MM.1S (cell line): Measurements from ENCODE around the gene WNK2.

Experiments used
- DNase-seq: peaks from one replicate; pipeline ENCODE4 v3.0.0-alpha.2; 2015
- H2AFZ ChIP-seq: fragments of 300-600 bp; sonication (generic); 2 replicates; pipeline ENCODE4 v1.6.0; 2016; ENCODE audit warnings: antibody characterized with exemption, low read length
- H3F3A ChIP-seq: fragments of 300-600 bp; sonication (generic); 2 replicates; pipeline ENCODE4 v1.6.1; 2016; ENCODE audit warnings: mild to moderate bottlenecking, antibody characterized with exemption, low read length, moderate library complexity, mixed read lengths; ENCODE audit not compliant: insufficient read depth
- H3K27ac ChIP-seq: fragments of 300-600 bp; sonication (generic); 2 replicates; pipeline ENCODE4 v1.5.1; 2016; ENCODE audit warnings: mild to moderate bottlenecking, low read length
- H3K27me3 ChIP-seq: fragments of 300-600 bp; sonication (generic); replicated peaks from 2 replicates; pipeline ENCODE4 v1.6.0; 2016; ENCODE audit warnings: low read length; ENCODE audit not compliant: insufficient read depth
- H3K36me3 ChIP-seq: fragments of 300-600 bp; sonication (generic); replicated peaks from 2 replicates; pipeline ENCODE4 v1.6.1; 2016; ENCODE audit warnings: mild to moderate bottlenecking, low read length, mixed read lengths; ENCODE audit not compliant: insufficient read depth
- H3K4me1 ChIP-seq: fragments of 300-600 bp; sonication (generic); 2 replicates; pipeline ENCODE4 v1.6.1; 2016; ENCODE audit warnings: low read length, mixed read lengths
- H3K4me2 ChIP-seq: fragments of 300-600 bp; sonication (generic); 2 replicates; pipeline ENCODE4 v1.6.0; 2016; ENCODE audit warnings: low read depth, low read length
- H3K4me3 ChIP-seq: fragments of 300-600 bp; sonication (generic); 2 replicates; pipeline ENCODE4 v1.5.1; 2016; ENCODE audit warnings: low read length, mixed read lengths
- H3K79me2 ChIP-seq: fragments of 300-600 bp; sonication (generic); 2 replicates; pipeline ENCODE4 v1.6.1; 2016; ENCODE audit warnings: mixed run types, low read length, mixed read lengths
- H3K9ac ChIP-seq: fragments of 300-600 bp; sonication (generic); 2 replicates; pipeline ENCODE4 v1.6.1; 2016; ENCODE audit warnings: low read length, mixed read lengths
- H3K9me2 ChIP-seq: fragments of 300-600 bp; sonication (generic); replicated peaks from 2 replicates; pipeline ENCODE4 v1.6.1; 2016; ENCODE audit warnings: mild to moderate bottlenecking, low read length, mixed read lengths; ENCODE audit not compliant: insufficient read depth
- H3K9me3 ChIP-seq: fragments of 300-600 bp; sonication (generic); replicated peaks from 2 replicates; pipeline ENCODE4 v1.6.1; 2016; ENCODE audit warnings: mild to moderate bottlenecking, low read length, mixed read lengths; ENCODE audit not compliant: insufficient read depth
- H4K20me1 ChIP-seq: fragments of 300-600 bp; sonication (generic); 2 replicates; pipeline ENCODE4 v1.6.1; 2016; ENCODE audit warnings: mild to moderate bottlenecking, low read length, moderate library complexity, mixed read lengths; ENCODE audit not compliant: insufficient read depth
- EZH2 ChIP-seq: fragments of 300-600 bp; sonication (generic); optimal IDR thresholded peaks from 2 replicates; pipeline ENCODE3; 2017; ENCODE audit warnings: low read depth, mild to moderate bottlenecking, antibody characterized with exemption, low read length, mixed read lengths
- EZH2phosphoT487 ChIP-seq: fragments of 300-600 bp; sonication (generic); IDR thresholded peaks from 2 replicates; pipeline ENCODE4 v1.6.1; 2018; ENCODE audit warnings: antibody characterized with exemption, low read length
- TF ChIP-seq, protein P1 (sequence below): fragments of 300-600 bp; sonication (generic); IDR thresholded peaks from 2 replicates; pipeline ENCODE4 v1.5.1; 2016; ENCODE audit warnings: antibody characterized with exemption, low read length, mixed read lengths

The WNK2 gene

GRCh38 chr9:93254806-93255493, 71.0 kb downstream of the WNK2 start:
- no peak overlapping the region for H3K27ac ChIP-seq
- DNase-seq, result no peak

DNA sequence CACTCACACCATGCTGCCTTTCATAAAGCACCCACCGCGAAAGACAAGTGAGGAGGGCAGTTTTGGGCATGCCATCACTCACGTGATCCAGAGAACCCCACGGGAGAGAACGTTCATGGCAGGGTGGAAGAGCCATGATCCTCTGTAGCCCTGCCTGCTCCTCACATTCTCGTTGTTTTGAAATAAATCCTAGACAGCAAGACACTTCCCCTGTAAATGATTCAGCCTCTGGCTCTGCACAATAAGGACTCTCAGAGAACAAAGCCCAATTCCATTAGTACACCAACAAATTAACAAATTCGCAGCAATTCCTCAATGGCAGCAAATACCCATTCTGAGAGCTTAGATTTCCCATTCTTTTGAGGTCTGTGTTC, 71.5 kb downstream of the WNK2 start:
- H3K9me2 ChIP-seq, result no peaks in the 10 kb centered on the region
- H3K9me3 ChIP-seq, result no peaks in the 10 kb centered on the region
- H3K27ac ChIP-seq, result no peak overlapping the region
- H3K36me3 ChIP-seq, result no peaks in the 10 kb centered on the region
- no peak overlapping the region for H2AFZ ChIP-seq
- no peak overlapping the region for H3K4me3 ChIP-seq
- no peaks in the 10 kb centered on the region for H3K79me2 ChIP-seq
- H3K27me3 ChIP-seq, result no peaks in the 10 kb centered on the region
- H3K4me1 ChIP-seq, result no peaks in the 10 kb centered on the region
- H3F3A ChIP-seq, result no peaks in the 10 kb centered on the region
- TF ChIP-seq EZH2phosphoT487 (no peak), EZH2 (no peak)
- TF ChIP-seq, protein P1, sequence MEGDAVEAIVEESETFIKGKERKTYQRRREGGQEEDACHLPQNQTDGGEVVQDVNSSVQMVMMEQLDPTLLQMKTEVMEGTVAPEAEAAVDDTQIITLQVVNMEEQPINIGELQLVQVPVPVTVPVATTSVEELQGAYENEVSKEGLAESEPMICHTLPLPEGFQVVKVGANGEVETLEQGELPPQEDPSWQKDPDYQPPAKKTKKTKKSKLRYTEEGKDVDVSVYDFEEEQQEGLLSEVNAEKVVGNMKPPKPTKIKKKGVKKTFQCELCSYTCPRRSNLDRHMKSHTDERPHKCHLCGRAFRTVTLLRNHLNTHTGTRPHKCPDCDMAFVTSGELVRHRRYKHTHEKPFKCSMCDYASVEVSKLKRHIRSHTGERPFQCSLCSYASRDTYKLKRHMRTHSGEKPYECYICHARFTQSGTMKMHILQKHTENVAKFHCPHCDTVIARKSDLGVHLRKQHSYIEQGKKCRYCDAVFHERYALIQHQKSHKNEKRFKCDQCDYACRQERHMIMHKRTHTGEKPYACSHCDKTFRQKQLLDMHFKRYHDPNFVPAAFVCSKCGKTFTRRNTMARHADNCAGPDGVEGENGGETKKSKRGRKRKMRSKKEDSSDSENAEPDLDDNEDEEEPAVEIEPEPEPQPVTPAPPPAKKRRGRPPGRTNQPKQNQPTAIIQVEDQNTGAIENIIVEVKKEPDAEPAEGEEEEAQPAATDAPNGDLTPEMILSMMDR, result no peak
- DNase-seq, result no peak
- no peak overlapping the region for H3K9ac ChIP-seq
- no peak overlapping the region for H3K4me2 ChIP-seq
- H4K20me1 ChIP-seq, result no peaks in the 10 kb centered on the region

More at GRCh38 chr9:93254806-93255493, 71.0 kb downstream of the WNK2 start:
- Histone ChIP-seq H3K36me3 (no peaks in the 10 kb centered on the region), H3K4me3 (no peak overlapping the region), H2AFZ (no peak overlapping the region), H3K79me2 (no peaks in the 10 kb centered on the region), H3K9me3 (no peaks in the 10 kb centered on the region), H3K9me2 (no peaks in the 10 kb centered on the region), H4K20me1 (no peaks in the 10 kb centered on the region), H3K4me1 (no peaks in the 10 kb centered on the region), H3K4me2 (no peak overlapping the region), H3K27me3 (no peaks in the 10 kb centered on the region), H3K9ac (no peak overlapping the region), H3F3A (no peaks in the 10 kb centered on the region)
- TF ChIP-seq, protein P1, result no peak
- TF ChIP-seq EZH2 (no peak), EZH2phosphoT487 (no peak)

DNA sequence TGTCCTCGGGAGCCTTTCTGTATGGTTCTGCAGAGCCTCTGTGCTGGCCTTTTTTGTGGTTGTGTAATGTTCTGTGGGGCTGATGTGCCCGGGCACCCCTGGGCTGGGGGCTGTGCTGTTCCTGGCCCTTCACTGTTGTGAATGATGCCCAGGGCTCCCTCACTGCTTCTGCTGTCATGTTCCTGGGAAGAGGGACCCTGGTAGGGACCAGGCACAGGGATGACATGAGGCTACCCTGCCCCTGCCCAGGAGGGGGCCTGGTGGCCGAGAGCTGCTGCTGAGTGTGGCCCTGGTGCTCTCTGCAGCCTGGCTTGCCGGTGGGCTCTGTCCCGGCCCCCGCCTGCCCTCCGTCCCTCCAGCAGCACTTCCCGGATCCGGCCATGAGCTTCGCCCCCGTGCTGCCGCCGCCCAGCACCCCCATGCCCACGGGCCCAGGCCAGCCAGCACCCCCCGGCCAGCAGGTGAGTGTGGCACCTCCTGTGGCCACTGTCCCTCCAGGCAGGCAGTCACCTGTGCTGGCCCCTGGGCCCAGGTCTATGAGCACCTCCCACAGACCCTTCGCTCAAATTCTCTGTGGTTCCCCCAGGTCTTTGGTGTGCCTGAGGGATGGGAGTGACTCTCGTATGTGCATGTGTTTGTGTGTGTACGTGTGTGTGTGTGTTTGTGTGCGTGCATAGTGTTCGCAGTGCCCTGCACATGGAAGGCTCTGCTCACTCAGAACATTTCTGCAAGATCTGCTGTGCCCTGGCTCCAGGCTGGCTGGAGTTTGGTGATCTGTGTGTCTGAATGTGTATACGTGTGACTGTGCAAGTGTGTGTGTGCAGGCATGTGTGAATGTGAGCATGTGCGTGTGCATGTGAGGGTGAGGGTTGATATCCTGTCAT, 72.3 kb downstream of the WNK2 start:
- Histone ChIP-seq H3K27me3 (no peaks in the 10 kb centered on the region), H3F3A (no peaks in the 10 kb centered on the region), H3K9ac (no peak overlapping the region), H2AFZ (no peak overlapping the region), H3K9me2 (no peaks in the 10 kb centered on the region), H3K79me2 (no peaks in the 10 kb centered on the region), H3K4me3 (no peak overlapping the region), H3K36me3 (no peaks in the 10 kb centered on the region), H3K4me1 (no peaks in the 10 kb centered on the region), H4K20me1 (no peaks in the 10 kb centered on the region), H3K27ac (no peak overlapping the region), H3K4me2 (no peak overlapping the region), H3K9me3 (no peaks in the 10 kb centered on the region)
- TF ChIP-seq, protein P1, result no peak
- TF ChIP-seq EZH2, result no peak
- TF ChIP-seq EZH2phosphoT487, result no peak
- no peak for DNase-seq
